NK-92 (cell line): ENCODE measurements around the gene KDM4B.

ENCODE experiments used
- DNase-seq: peaks from one replicate; lab custom pipeline; 2025; ENCODE audit not compliant: unreplicated experiment; lab: John Stamatoyannopoulos, UW

Gene KDM4B

DNA sequence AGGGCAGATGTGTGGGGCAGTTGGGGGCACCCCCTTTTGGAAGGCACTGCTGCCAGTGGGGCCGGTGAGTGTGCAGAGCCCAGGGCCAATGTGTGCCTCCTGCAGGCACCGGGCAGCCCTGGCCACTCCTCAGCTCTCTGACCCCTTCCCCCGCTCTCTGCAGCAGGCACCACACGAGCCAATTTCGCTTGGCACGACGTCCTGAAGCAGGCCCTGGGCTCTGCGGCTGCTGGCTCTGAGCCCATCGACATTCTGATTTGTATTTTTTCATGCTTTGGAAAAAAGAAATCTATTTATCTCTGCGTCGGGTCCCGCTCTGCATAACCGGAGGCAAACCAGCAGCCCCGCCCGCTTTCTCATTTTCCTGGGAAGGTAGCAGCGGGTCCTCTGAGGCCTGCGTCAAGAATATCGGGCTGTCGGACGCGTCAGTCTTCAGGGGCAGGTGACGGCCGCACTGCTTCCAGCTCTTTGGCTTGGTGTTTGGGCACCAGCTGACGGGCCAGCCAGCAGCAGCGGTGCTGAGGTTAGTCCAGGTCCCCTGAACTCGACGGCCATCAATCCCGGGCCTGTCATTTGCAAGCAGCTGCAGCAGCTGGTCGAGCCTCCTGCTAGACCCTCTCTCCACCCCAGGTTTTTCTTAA is 134.3 kb downstream of the KDM4B start:
- DNase-seq = no peak

DNA sequence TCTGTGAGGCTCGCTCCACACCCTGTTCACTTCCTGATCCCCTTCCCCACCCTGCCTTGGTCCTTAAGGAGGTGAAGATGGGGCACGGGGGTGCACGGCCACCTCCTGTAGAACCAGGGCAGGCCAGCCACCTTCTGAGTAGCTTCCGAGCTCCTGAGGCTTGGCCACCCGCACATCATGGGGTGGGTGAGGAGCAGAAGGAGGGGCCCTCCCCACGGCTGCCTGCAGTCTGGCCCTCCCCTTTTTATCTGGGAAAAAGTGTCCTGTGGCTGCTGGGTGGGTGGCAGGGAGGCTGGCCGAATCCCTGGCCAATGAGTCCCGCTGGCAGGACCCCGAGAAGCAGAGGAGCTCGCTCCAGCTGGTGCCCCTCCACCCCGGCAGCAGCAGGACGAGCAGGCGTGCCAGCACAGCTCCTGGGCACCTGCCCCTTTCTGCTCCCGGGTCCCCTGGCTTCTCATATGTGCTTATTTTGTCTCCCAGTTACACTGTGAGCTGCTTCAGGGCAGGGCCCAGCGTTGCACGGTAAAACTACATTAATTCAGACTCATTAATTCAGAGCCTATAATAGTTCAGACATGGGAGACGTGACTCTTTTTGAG is 135.0 kb downstream of the KDM4B start:
- no peak for DNase-seq

DNA sequence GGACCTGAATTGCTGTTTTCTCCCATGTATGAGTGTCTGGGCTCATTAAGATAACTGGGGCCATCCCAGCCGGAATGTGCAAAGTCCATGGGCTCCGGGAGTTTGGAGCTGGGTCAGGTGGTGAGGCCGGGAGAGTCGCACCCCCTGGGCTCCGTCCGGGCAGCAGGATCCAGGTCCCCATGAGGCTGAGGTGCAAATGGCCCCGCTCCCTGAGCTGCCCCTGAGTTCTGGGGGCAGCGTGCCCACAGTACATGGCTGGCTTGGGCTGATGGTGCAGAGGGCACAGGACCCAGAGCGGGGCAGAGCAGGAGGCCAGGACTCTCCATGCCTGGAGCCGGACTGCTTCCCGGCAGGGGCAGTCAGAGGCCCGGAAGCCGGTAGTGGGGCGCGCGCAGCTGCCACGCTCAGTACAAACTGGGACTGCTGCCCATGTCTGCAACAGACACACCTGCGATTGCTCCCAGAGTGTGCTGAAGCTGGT is 136.0 kb downstream of the KDM4B start:
- no peak for DNase-seq

DNA sequence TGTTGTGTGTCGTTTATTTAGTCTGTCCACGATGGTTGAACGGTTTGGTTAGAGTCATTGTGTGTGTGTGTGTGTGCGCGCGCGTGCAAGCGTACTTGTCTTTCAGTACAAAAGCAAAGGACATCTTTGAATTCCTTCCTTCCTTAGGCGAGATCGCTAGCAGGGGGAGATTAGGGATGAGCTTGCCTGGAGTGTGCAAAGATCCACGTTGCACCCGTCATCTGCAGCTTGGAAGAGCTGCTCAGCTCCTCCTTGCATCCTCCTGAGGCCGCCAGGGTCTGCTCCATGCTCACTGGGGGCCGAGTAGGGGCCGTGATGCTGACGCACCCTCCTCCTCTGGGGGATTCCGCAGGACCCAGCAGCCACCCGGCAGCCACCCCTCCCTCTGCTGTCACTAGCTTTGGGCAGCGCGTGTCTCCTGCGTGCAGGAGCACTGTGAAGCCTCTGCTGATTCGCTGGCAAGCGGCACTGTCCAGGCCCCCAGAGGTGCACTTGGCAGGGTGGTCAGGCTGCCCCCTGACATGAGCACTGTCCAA is 137.3 kb downstream of the KDM4B start:
- DNase-seq = no peak

DNA sequence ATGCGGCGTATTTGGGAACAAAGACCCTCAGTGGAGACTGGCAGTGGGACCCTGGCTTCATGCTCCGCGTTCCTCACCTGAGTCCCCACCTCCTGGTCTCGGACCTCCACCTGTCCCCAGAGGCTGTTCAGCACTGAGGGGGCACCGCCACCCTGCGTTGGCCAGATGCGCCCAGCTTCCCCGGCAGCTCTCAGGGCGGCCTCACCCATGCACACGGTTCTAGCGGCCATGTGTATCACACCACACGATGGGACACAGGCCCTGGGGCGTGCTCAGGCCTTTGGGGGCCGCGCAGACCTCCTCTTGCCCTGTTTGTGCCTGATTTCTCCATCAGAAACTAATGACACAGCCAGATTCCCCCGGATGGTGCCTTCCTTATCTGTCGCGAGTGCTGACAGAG is 138.1 kb downstream of the KDM4B start:
- DNase-seq = no peak

DNA sequence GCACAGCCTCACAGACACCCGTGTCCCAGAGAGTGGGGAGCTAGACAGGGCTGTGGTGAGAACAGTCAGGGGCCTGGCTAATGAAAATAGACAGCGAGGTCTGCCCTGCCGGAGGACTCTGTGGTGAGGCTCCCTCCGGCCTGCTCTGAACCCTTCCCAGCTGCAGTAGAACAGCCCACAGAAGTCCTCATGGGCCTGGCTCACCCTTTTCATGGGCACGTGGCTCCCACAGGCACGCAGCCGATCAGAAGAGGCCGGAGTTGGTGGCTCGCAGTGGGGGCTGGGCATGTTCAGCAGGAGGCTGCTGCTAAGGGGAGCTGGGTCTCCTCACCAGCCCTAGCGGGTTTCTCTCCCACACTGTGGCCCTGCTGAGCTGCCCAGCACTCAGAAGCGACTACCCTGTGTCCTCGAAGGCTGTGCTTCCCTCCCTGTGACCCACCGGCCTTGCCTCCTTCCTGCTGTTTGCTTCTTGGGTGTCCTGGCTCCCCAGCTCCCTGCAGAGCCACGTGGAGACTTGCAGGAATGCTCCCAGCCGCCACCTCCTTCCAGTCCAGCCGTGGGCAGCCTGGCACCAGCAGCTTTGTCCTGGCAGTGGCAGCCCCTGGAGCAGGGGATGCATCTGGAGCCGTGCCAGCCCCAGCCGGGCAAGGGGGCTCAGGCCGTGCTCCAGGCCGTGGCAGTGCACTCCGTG is 138.7 kb downstream of the KDM4B start:
- no peak for DNase-seq

DNA sequence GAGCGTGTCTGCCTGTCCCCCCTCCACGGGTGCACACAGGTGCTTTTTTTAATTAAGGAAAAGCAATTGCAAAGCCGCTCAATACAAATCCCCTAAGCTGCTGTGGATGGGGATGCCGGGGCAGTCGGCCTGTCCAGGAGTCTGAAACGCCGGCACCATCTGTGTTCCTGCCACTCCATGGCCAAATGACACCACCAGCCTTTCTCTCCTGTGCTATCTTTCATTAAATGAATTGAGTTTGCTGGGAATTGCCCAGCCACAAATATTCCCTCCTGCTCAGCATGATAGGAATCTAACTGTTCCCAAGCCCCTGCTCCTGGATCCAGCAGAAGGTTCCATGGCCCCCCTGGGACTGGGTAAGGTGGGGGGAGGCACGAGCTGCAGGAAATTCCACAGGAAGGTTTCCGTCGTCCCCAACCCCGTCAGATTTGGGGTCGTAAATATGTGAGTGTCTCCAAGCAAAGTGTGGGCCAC is 139.2 kb downstream of the KDM4B start:
- no peak for DNase-seq

DNA sequence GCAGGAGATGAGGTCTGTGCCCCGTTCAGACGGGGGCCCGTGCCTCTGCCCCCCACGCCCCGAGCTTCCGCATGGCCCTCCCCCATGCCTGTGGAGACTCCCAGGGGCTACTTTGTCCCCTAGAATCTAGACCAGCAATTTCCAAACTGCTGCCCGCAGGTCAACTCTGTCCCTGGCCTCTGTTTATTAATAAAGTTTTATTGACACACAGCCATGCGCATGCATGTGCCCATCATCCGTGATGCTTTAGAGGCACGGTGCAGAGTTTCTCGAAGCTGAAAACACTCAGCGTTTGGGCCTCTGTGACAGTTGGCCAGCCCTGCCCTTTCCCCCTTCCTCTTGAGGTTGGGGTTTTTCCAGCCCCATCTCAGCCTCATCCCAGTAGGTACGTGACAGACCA is 140.0 kb downstream of the KDM4B start:
- no peak for DNase-seq

DNA sequence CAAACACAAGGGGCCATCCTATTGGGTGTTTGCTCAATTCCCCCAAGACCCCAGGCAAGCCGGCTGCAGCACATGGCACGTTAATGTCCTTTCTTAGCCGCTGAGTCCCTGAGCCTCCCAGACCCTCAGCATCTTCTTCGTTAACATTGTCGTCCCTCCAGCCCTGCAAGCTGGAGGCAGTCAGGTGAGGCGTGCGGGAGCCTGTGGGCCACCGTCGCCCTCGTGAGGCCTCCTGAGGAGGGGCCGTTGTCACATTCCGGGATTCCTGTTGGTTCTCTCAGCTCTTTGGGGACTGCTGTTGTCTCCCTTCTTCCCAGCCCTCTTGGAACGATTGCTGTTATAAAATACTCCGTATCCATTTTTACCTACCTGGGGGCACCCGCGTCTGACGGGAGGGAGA is 140.6 kb downstream of the KDM4B start:
- DNase-seq = no peak

DNA sequence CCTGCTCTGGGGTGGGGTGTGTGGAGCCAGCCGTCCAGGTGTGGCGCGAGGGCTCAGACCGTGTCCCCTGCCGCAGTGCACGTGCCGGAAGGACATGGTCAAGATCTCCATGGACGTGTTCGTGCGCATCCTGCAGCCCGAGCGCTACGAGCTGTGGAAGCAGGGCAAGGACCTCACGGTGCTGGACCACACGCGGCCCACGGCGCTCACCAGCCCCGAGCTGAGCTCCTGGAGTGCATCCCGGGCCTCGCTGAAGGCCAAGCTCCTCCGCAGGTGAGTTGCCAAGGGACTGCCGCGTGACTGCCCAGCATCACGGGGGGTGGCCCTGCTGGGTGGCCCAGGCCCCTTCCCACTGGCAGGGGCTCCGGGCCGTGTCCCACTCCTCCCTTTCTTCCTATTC is 141.6 kb downstream of the KDM4B start:
- DNase-seq = no peak

DNA sequence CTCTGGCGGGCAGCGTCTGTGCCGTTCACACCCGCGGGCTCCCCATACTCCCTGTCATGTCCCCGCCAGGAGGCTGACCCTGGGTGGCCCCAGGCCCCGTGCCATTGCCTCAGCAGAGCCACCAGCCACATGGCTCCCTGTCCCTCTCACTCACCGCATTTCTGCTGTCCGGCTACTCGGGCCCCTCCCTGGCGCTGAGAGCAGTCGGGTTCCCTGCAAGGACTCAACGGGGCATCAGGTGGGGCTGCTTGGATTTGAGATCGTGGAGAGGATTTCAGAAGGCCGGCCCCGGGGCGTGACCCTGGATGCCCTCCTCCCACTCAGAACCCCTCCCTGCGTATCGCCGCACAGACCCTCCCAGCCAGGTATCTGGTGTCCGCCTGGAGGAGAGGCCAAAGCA is 142.1 kb downstream of the KDM4B start:
- DNase-seq = no peak

DNA sequence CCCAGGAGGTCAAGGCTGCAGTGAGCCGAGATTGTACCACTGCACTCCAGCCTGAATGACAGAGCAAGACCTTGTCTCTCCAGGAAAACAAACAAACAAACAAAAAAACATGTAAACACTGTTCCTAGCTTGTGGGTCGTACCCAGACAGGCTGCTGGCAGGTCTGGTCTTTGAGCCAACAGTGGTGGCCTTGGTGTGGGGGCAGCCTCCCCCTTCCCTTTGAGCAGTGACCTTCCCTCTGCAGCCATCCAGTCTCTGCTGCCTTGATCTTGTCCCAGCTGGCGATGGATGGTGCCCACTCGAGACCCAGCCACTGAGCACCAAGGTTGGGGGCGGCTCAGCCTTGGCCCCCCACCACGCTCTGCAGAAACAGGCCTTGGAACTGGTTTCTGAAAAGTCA is 143.3 kb downstream of the KDM4B start:
- DNase-seq = no peak

DNA sequence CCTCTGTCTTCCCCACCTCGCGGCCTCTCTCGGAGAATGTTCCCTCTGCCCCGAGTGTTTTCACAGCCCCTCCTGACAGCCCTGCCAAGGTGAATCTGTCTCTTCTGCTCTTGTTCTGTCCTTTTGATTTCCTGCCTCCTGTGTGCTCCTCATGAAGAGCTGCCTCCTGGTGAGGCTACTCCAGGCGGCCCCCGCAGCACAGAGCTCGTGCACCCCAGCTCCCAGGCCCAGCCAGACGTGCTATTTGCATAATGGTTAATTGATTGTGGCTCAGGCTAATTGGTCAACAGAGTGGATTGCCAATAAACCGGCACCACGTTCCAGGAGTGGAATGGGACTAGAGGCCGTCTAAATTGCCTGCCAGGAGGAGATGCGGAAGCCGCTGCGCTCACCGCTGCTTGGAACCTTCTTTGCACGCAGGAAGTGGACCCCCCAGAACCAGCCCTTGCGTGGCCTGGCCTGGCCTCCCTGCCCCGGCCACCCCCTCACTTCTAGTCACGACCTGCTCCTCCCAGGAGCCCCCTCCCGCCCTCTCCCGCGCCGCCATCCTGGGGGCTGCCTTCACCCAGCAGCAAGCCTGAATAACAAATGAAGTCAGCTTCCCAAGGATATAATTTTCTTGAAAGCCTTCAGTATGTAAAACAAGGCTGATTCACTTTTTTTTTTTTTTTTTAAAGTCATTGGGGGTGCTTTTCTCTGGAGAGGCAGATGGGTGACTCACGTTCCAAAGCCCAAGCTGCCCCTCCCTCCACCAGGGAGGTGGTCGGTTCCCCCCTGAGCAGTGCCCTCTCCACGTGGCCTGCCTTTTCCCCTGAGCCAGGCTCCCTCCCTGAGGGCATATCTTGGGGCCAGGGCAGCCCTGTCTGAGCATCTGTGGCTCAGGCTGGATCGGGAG is 144.0 kb downstream of the KDM4B start:
- DNase-seq = no peak

DNA sequence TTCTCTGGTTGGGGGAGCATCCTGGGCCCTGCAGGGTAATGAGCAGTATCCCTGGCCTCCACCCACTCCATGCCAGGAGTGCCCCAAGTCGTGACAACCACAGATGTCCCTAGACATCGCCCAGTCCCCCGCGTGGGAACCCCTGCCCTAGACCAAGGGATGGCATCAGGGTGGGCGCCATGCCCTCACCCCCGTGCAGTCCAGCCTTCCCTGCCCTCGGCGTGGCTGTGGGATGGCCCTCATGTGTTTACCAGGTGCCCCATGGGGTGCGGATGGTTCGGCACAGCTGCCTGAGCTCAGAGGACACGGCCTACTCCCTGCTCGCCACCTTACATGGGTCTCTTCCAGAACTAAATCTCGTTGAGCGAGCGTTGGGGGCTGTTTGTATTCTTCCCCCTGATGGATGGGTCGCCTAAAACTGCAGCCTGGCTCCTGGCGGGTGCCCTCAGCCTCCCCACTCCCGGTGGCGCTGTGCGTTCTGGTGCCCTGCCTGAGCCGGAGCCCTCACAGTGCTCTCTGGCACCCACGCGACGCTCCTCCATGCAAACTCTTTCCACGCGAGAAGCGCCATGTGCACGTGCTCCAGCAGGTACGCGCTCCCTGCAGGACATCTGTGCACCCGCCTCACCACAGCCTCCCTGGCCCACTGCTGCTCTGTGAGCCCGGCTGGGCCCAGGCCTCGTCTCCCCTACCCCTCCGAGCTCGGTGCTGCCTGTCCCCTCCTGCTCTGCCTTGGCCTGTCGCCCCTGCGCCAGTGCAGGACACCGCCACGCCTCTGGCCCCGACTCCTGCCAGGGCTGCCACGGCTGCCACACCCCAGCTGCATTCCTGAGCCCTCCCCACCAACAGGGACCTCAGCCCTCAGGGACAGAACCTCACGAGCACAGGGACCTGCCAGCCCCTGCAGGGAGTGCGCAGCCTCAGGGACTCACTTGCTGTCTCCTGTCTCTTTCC is 145.0 kb downstream of the KDM4B start:
- DNase-seq = no peak

DNA sequence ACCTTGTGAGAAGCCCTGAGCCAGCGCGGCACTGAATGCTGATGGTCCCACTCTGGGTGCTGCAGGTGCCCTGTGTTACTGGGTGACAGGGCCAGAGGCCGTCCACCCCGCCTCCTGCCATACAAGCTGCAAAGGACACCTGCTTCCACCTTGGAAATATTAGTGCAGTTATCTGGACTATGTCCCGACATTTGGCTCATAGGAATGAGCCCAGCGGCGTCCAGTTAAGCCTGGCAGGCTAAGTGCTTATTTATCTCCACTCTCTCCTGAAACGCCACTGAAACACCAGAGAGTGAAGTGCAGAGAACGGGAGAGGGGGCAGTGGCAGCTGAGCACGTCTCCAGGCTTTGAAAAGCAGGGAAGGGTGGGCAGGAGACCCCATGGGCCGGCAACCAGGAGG is 145.8 kb downstream of the KDM4B start:
- no peak for DNase-seq

DNA sequence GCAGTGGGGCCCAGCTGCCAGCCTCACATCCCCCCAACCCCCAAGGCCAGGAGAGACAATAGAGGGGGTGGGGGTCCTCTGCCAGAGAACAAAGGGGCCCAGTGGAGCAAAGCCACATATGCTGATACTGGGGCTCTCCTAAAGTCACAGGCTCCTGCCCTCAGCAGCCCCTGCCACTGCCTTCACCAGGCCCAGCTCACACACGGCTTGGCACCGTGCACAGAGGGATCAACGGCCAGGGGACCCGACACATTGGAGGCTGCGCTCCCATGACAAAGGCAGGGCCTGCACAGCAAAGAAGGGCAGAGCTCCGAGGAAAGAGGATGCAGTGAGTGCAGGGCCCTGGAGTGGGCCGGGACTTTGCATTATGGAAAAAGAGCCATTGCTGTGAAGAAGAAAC is 146.4 kb downstream of the KDM4B start:
- DNase-seq = no peak

DNA sequence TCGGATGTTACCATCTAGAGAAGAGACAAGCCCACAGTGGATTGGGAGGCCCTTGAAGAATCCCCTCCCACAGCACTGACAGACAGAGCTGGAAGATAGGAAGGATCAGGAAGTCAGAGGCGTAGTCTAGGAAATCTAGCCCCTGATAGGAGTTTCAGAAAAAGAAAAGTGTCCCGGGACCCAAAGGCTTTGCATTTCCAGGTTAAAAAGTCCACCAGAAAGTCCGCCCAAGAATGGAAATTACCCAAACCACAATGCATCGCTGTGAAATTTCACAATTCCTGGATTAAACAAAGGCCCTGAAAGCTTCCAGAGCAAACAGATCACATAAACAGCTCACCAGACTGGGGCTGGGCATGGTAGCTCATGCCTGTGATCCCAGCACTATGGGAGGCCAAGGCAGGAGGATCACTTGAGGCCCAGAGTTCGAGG is 146.9 kb downstream of the KDM4B start:
- DNase-seq = no peak

DNA sequence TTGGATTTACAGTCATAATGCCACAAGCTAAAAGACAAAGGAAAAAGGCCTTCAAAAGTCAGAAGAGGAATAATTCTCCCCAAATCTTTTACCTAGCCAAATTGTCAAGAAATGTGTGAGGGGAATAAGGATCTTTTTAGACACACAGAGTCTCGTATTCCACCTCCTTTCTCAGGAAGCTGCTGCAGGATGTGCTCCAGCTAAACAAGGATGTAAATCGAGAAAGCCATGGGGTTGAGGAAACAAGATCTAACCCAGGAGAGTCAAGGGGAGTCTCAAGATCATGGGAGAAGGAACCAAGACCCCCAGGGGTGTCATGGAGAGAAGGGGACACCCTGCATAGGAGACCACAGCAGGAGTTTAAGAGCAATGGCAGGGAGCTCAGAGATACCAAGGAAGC is 147.4 kb downstream of the KDM4B start:
- no peak for DNase-seq

DNA sequence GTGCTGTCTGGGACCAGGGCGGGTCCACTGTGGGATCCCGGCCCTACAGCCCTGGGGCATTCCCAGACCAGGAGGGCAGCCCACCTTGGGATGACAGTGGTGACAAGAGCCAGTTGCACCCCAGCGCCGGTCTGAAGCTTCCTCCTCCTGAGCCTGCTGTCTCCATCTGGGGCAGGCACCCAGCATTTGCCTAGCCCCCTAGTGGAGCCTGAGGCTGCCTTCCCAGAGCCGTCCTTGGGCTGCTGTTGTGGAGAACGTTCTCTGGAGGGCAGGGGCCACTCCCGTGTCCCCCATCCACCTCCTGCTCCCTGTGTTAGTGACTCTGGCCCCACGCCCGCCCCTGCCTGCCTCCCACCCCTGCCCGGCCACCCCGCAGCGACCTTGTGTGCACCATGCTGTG is 148.5 kb downstream of the KDM4B start:
- no peak for DNase-seq

DNA sequence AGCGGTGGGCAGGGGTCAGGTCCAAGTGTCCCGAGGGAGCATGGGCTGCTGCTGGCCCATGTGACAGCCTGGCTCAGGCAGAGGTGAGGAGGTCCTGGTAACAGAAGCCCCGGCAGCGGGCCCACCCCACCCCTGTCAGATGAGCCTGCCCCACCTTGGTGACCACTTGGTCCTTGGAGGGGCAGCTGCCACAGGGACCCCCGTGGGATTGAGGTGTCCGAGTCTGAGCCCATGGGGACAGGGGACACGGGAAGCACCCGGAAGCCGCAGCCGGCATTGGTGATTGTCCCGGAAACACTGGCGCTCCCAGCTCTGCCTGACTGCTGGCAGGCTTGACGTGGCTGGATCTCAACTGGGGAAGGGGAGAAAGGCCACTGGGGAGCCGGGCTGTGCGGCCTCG is 149.1 kb downstream of the KDM4B start:
- no peak for DNase-seq
